ENCODE results near the gene RAE1. TPM values are rescaled to one million over a fixed set of nuclear protein-coding genes. Genes with fewer than 3 reads are reported as not detected.
A peak's percentile ranks its signal among the peaks of the same experiment; 100 is the strongest.

The RAE1 gene
- total RNA-seq, 3 donors from 2014 or later (not counting 1 experiment from before 2014, with no cell fraction given): 50.3 to 66.8 (median 52.5) TPM

- peak overlapping the region; percentile 95 to 97 for H3K27ac Mint-ChIP-seq
- no peak for ATAC-seq
- TF ChIP-seq CTCF (IDR thresholded peaks at IDR 0.05): no peak
- no peaks in the 10 kb centered on the region for H3K27me3 Mint-ChIP-seq (ENCODE audit: low read depth in 2 of 2)
- peak overlapping the region; percentile 56 for H3K4me3 Mint-ChIP-seq
- no peaks in the 10 kb centered on the region for H3K36me3 Mint-ChIP-seq
- Histone ChIP-seq H3K27me3 (ENCODE audit: control insufficient read depth, insufficient read depth, low read length) (no peaks in the 10 kb centered on the region), H3K4me3 (ENCODE audit: low read length) (no peak overlapping the region), H3K9me3 (ENCODE audit: control insufficient read depth, insufficient read depth, low read length) (no peaks in the 10 kb centered on the region), H3K36me3 (ENCODE audit: control insufficient read depth, insufficient read depth, low read length) (peaks cover 82% of the 10 kb centered on the region), H3K4me1 (ENCODE audit: control insufficient read depth, insufficient read depth, low read length) (peaks cover 98% of the 10 kb centered on the region), H3K27ac (ENCODE audit: low read length) (no peak overlapping the region)
- H3K4me1 Mint-ChIP-seq: peaks cover 67 to 90% of the 10 kb centered on the region in 2 donors
- no peaks in the 10 kb centered on the region for H3K9me3 Mint-ChIP-seq
- intact Hi-C loops (cut with micrococcal nuclease): no loop called here
- WGBS (ENCODE audit: insufficient coverage): 74% methylated on average over 10 of the region's 10 CpGs
- no peak for DNase-seq
These were observed 52.2 kb downstream of the RAE1 start for GRCh38 chr20:57403216-57403615.

- Mint-ChIP-seq H3K27ac (peak overlapping the region; percentile 78 to 97), H3K9me3 (no peaks in the 10 kb centered on the region), H3K4me1 (peaks cover 61 to 90% of the 10 kb centered on the region in 2 donors), H3K27me3 (ENCODE audit: low read depth in 2 of 2) (no peaks in the 10 kb centered on the region), H3K4me3 (no peak overlapping the region), H3K36me3 (no peaks in the 10 kb centered on the region)
- no peak for TF ChIP-seq CTCF (IDR thresholded peaks at IDR 0.05)
- Histone ChIP-seq H3K27ac (ENCODE audit: low read length) (no peak overlapping the region), H3K4me1 (ENCODE audit: control insufficient read depth, insufficient read depth, low read length) (peaks cover 97% of the 10 kb centered on the region), H3K36me3 (ENCODE audit: control insufficient read depth, insufficient read depth, low read length) (peaks cover 90% of the 10 kb centered on the region), H3K27me3 (ENCODE audit: control insufficient read depth, insufficient read depth, low read length) (no peaks in the 10 kb centered on the region), H3K9me3 (ENCODE audit: control insufficient read depth, insufficient read depth, low read length) (no peaks in the 10 kb centered on the region), H3K4me3 (ENCODE audit: low read length) (no peak overlapping the region)
- intact Hi-C loops (cut with micrococcal nuclease): no loop called here
- no peak for ATAC-seq
- DNase-seq: no peak
- WGBS (ENCODE audit: insufficient coverage): 92% methylated on average over 11 of the region's 11 CpGs
These were observed 53.0 kb downstream of the RAE1 start for GRCh38 chr20:57404006-57404405.

- intact Hi-C loops (cut with micrococcal nuclease): no loop called here
- no peaks in the 10 kb centered on the region for H3K9me3 Mint-ChIP-seq
- no peak overlapping the region for H3K27ac ChIP-seq (ENCODE audit: low read length)
- H3K9me3 ChIP-seq (ENCODE audit: control insufficient read depth, insufficient read depth, low read length): no peaks in the 10 kb centered on the region
- peak overlapping the region; percentile 78 to 97 for H3K27ac Mint-ChIP-seq
- peaks cover 95% of the 10 kb centered on the region for H3K4me1 ChIP-seq (ENCODE audit: control insufficient read depth, insufficient read depth, low read length)
- no peaks in the 10 kb centered on the region for H3K27me3 ChIP-seq (ENCODE audit: control insufficient read depth, insufficient read depth, low read length)
- 97% methylated on average over 22 of the region's 22 CpGs for WGBS (ENCODE audit: insufficient coverage)
- TF ChIP-seq CTCF (IDR thresholded peaks at IDR 0.05): no peak
- ATAC-seq (no peak), DNase-seq (no peak)
- H3K27me3 Mint-ChIP-seq (ENCODE audit: low read depth in 2 of 2): no peaks in the 10 kb centered on the region
- peak overlapping the region; percentile 42 for H3K4me3 Mint-ChIP-seq
- H3K4me1 Mint-ChIP-seq: peaks cover 56 to 89% of the 10 kb centered on the region in 2 donors
- H3K4me3 ChIP-seq (ENCODE audit: low read length): no peak overlapping the region
- H3K36me3 Mint-ChIP-seq: no peaks in the 10 kb centered on the region
- H3K36me3 ChIP-seq (ENCODE audit: control insufficient read depth, insufficient read depth, low read length): peaks cover 92% of the 10 kb centered on the region
These were observed 53.5 kb downstream of the RAE1 start for GRCh38 chr20:57404419-57405072.
